ENCODE data around the gene CD48.

The CD48 gene

GRCh38 chr1:160679893-160680292, 31.7 kb downstream of the CD48 start:
- intact Hi-C loops (cut with DNase I; ENCODE audit: low total_unique reads), result no loop called here
- peaks cover 0 to 15% of the 10 kb centered on the region in 2 donors for H3K27me3 ChIP-seq
- no peaks in the 10 kb centered on the region for H3K36me3 ChIP-seq
- no peak for TF ChIP-seq CTCF (IDR thresholded peaks at IDR 0.05)
- H3K4me1 ChIP-seq, result no peaks in the 10 kb centered on the region
- H3K9me3 ChIP-seq, result no peaks in the 10 kb centered on the region
- no peak overlapping the region for H3K4me3 ChIP-seq
- DNase-seq, result no peak
- H3K27ac ChIP-seq, result no peak overlapping the region

GRCh38 chr1:160676869-160677597, 34.6 kb downstream of the CD48 start:
- H3K4me1 ChIP-seq, result no peaks in the 10 kb centered on the region

DNA sequence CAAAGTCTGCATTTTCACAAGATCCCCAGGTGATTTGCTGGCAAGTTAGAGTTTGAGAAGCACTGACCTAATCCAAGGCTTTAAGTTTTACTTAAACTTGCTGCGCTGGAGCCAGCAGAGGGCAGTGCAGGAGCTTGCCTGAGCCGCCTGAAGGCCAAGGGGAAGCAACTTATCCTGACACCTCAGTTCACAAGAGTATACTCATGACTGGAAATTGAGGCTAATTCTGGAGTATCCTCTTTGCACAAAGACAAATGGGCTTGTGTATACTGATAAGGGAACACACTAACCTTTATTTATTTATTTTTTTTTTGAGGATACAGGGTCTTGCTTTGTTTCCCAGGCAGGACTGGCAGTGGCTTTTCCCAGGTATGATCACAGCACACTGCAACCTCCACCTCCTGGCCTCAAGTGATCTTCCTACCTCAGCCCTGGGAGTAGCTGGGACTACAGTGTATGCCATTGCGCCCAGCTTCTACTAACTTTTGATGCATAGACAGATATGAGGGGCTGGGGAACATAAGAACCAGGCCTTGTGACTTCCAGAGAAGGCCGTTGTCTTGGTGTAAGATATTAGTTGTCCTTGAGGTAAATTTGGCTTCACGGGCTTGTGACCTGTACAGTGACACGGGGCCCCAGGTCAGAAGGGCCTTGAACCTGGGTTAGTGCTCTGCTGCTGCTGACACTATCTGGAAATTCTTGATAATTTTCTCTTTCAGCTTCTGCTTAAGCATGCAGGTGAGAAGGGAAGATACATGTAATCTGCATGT, 35.8 kb downstream of the CD48 start:
- no peaks in the 10 kb centered on the region for H3K9me3 ChIP-seq
- H3K27me3 ChIP-seq, result peaks cover 0 to 12% of the 10 kb centered on the region in 2 donors
- no peaks in the 10 kb centered on the region for H3K4me1 ChIP-seq
- H3K36me3 ChIP-seq, result no peaks in the 10 kb centered on the region
- DNase-seq, result peak; percentile 47 to 71
- no peak overlapping the region for H3K27ac ChIP-seq
- no peak overlapping the region for H3K4me3 ChIP-seq
- peak; percentile 33 to 45 for TF ChIP-seq CTCF (IDR thresholded peaks at IDR 0.05)
- intact Hi-C loops (cut with DNase I; ENCODE audit: low total_unique reads), result no loop called here

More at GRCh38 chr1:160676869-160677597, 34.6 kb downstream of the CD48 start:
- H3K27me3 ChIP-seq, result peaks cover 0 to 15% of the 10 kb centered on the region in 2 donors
- no peak overlapping the region for H3K4me3 ChIP-seq
- H3K9me3 ChIP-seq, result no peaks in the 10 kb centered on the region
- no peak overlapping the region for H3K27ac ChIP-seq
- H3K36me3 ChIP-seq, result no peaks in the 10 kb centered on the region
- DNase-seq, result no peak
- TF ChIP-seq CTCF (IDR thresholded peaks at IDR 0.05), result no peak
- intact Hi-C loops (cut with DNase I; ENCODE audit: low total_unique reads), result no loop called here

DNA sequence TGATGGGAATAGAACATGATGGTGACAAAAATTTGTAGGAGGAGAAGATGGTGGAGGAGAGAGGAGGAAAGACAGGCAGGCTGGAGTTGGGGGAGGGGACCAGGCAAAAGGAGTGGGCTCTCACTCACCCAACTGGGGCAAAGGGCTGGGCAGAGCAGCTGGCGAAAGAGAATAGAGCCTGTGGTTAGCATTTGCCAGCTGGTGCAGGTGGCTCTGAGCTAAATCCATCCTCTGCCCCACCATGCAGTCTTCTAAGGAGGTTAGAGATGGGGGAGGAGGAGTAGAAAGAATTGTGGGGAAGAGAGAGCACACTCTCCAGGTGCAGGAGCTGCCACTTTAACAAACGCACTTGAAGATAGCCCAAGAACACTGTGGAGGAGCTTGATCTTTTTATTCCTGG, 37.2 kb downstream of the CD48 start:
- peaks cover 0 to 7% of the 10 kb centered on the region in 2 donors for H3K27me3 ChIP-seq
- H3K4me3 ChIP-seq, result no peak overlapping the region
- no peak overlapping the region for H3K27ac ChIP-seq
- H3K36me3 ChIP-seq, result no peaks in the 10 kb centered on the region
- no peak for DNase-seq
- intact Hi-C loops (cut with DNase I; ENCODE audit: low total_unique reads), result no loop called here
- TF ChIP-seq CTCF (IDR thresholded peaks at IDR 0.05), result no peak
- H3K4me1 ChIP-seq, result no peaks in the 10 kb centered on the region
- no peaks in the 10 kb centered on the region for H3K9me3 ChIP-seq

DNA sequence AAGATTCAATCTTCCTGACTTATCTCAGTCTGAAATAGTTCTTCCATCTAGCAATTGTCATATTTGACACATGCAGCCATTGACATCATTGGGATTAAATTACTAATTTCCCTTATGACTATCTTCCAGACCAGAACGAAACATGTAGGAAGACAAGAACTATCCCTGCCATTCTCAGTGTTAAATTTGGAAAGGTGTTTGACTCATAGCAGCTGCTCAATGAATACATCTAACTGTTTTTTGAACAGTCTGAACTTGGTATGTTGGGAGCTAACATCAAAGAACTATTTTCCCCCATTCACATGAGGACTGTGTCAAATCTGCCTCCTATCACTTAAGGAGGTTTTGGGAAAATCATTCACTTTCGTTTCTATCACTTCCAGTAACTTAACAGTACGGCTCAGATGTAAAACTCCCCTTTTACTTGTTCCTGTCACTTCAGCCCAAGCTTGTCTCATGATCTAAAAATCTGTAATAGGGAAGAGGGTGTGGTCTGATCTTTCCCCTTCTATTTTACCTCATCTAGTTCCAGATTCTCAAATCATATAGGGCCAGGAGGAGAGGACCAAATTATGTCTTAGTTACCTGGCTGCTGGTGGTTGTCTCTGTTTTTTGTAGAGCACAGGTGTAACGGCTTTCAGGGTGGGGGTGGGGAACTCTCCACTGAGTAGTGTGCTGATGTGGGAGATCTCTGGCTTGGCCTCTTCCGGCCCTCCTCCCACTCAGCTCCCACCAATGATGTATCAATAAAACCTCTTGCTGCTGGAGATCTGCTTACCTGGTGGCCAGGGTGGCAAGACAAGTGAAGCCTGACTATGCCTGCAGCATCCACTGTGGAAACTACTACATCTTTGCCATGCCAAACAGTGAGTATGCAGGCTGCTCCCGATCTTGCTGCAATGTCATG, 38.6 kb downstream of the CD48 start:
- no peaks in the 10 kb centered on the region for H3K36me3 ChIP-seq
- intact Hi-C loops (cut with DNase I; ENCODE audit: low total_unique reads), result no loop called here
- no peak for DNase-seq
- H3K9me3 ChIP-seq, result peaks cover 0 to 3% (median 0%) of the 10 kb centered on the region in 3 donors
- H3K27me3 ChIP-seq, result peaks cover 0 to 3% of the 10 kb centered on the region in 2 donors
- H3K4me3 ChIP-seq, result no peak overlapping the region
- no peaks in the 10 kb centered on the region for H3K4me1 ChIP-seq
- H3K27ac ChIP-seq, result no peak overlapping the region
- no peak for TF ChIP-seq CTCF (IDR thresholded peaks at IDR 0.05)

Measured in tibial artery (tissue), 4 donors.